HL-60 (cell line): ENCODE results near the gene ABL1.

Experiments used
- CTCF ChIP-seq: IDR thresholded peaks from one replicate; pipeline ENCODE4 v1.5.1; 2011; ENCODE audit warnings: low read length, control low read depth, inconsistent platforms; ENCODE audit not compliant: insufficient read depth
- GABPA ChIP-seq: IDR thresholded peaks from 2 replicates; pipeline ENCODE4 v1.6.1; 2012; ENCODE audit warnings: low read depth
- POLR2AphosphoS5 ChIP-seq: IDR thresholded peaks from 2 replicates; pipeline ENCODE4 v1.6.1; 2012; ENCODE audit warnings: low read depth
- REST ChIP-seq: IDR thresholded peaks from 2 replicates; pipeline ENCODE4 v1.6.1; 2012; ENCODE audit warnings: low read depth; ENCODE audit not compliant: insufficient replicate concordance
- SPI1 ChIP-seq: IDR thresholded peaks from 2 replicates; pipeline ENCODE4 v1.6.1; 2012; ENCODE audit warnings: low read depth, mild to moderate bottlenecking, borderline replicate concordance

- TF ChIP-seq CTCF (no peak), REST (no peak), POLR2AphosphoS5 (no peak), GABPA (no peak), SPI1 (no peak)
These were observed 85.2 kb downstream of the ABL1 start for GRCh38 chr9:130920233-130920632.
